Measurements from ENCODE around the gene ADAMTS2.

Gene ADAMTS2

DNA sequence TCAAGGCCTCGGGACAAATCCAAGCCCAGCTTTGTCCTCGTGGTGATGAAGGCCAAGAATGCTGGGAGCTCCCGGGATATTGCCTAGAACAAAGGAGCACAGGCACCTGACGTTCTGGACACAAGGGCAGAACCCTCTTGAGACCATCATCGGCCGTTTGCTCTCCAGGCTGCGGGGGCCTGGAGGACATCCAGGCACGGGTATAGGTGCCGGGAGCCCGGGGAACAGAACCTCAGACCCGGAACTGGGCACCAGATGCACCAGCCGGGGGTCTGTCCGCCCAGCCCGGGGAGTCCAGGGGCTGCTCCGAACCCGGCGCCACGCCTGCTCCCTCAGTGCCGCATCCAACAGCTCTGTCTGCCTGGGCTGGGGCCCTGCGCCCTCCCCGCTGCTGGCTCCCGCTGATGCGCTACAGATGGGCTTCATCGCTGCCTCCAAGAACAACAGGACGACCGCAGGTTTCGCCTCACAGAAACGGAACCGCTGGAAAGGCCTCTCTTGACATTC lies 88.0 kb downstream of the ADAMTS2 start:
- H3K4me1 ChIP-seq (ENCODE audit: insufficient read depth, poor library complexity, severe bottlenecking): no peaks in the 10 kb centered on the region
- no peak overlapping the region for H3K4me3 ChIP-seq (ENCODE audit: severe bottlenecking)
- H3K27me3 ChIP-seq (ENCODE audit: insufficient read depth, poor library complexity, severe bottlenecking): no peaks in the 10 kb centered on the region
- H3K9me3 ChIP-seq (ENCODE audit: severe bottlenecking): peaks cover 5% of the 10 kb centered on the region
- H3K27ac ChIP-seq (ENCODE audit: poor library complexity, severe bottlenecking): no peak overlapping the region
- DNase-seq (ENCODE audit: low spot score) (peak; percentile 66), ATAC-seq (ENCODE audit: low read depth) (no peak)
- no peaks in the 10 kb centered on the region for H3K36me3 ChIP-seq (ENCODE audit: low read depth)
- no peak for TF ChIP-seq CTCF (IDR thresholded peaks at IDR 0.05; ENCODE audit: poor library complexity, severe bottlenecking)

- H3K27ac ChIP-seq (ENCODE audit: poor library complexity, severe bottlenecking): no peak overlapping the region
- H3K4me1 ChIP-seq (ENCODE audit: insufficient read depth, poor library complexity, severe bottlenecking): no peaks in the 10 kb centered on the region
- DNase-seq (ENCODE audit: low spot score) (peak; percentile 51), ATAC-seq (ENCODE audit: low read depth) (no peak)
- no peak overlapping the region for H3K4me3 ChIP-seq (ENCODE audit: severe bottlenecking)
- H3K27me3 ChIP-seq (ENCODE audit: insufficient read depth, poor library complexity, severe bottlenecking): no peaks in the 10 kb centered on the region
- TF ChIP-seq CTCF (IDR thresholded peaks at IDR 0.05; ENCODE audit: poor library complexity, severe bottlenecking): no peak
- peaks cover 5% of the 10 kb centered on the region for H3K9me3 ChIP-seq (ENCODE audit: severe bottlenecking)
- no peaks in the 10 kb centered on the region for H3K36me3 ChIP-seq (ENCODE audit: low read depth)
Observed at GRCh38 chr5:179256328-179257175, 88.7 kb downstream of the ADAMTS2 start.

- TF ChIP-seq CTCF (IDR thresholded peaks at IDR 0.05; ENCODE audit: poor library complexity, severe bottlenecking): no peak
- Histone ChIP-seq H3K36me3 (ENCODE audit: low read depth) (no peaks in the 10 kb centered on the region), H3K27ac (ENCODE audit: poor library complexity, severe bottlenecking) (no peak overlapping the region), H3K9me3 (ENCODE audit: severe bottlenecking) (peaks cover 5% of the 10 kb centered on the region), H3K4me1 (ENCODE audit: insufficient read depth, poor library complexity, severe bottlenecking) (no peaks in the 10 kb centered on the region), H3K4me3 (ENCODE audit: severe bottlenecking) (no peak overlapping the region), H3K27me3 (ENCODE audit: insufficient read depth, poor library complexity, severe bottlenecking) (no peaks in the 10 kb centered on the region)
- DNase-seq (ENCODE audit: low spot score) (peak; percentile 69), ATAC-seq (ENCODE audit: low read depth) (no peak)
Observed at GRCh38 chr5:179255527-179256327, 89.5 kb downstream of the ADAMTS2 start.

GRCh38 chr5:179254638-179255271 lies 90.5 kb downstream of the ADAMTS2 start:
- H3K27ac ChIP-seq (ENCODE audit: poor library complexity, severe bottlenecking): no peak overlapping the region
- H3K4me1 ChIP-seq (ENCODE audit: insufficient read depth, poor library complexity, severe bottlenecking): no peaks in the 10 kb centered on the region
- DNase-seq (ENCODE audit: low spot score): peak; percentile 15
- no peaks in the 10 kb centered on the region for H3K27me3 ChIP-seq (ENCODE audit: insufficient read depth, poor library complexity, severe bottlenecking)
- peaks cover 7% of the 10 kb centered on the region for H3K9me3 ChIP-seq (ENCODE audit: severe bottlenecking)
- TF ChIP-seq CTCF (IDR thresholded peaks at IDR 0.05; ENCODE audit: poor library complexity, severe bottlenecking): no peak
- H3K36me3 ChIP-seq (ENCODE audit: low read depth): no peaks in the 10 kb centered on the region
- no peak for ATAC-seq (ENCODE audit: low read depth)
- H3K4me3 ChIP-seq (ENCODE audit: severe bottlenecking): no peak overlapping the region

Measured in RWPE2 (cell line).